NCI-H2196 treated with DMSO at 0.1 percent for 48 hours (cell line): ENCODE data around the gene EIF4E.
"Not testable (repeated sequence)": the region's sequence is repeated elsewhere in the genome, so short reads cannot be mapped to it uniquely, and the experiment has no call there.

Experiments
- DNase-seq: peaks from one replicate; lab custom pipeline; 2025; ENCODE audit not compliant: unreplicated experiment; lab: John Stamatoyannopoulos, UW

The EIF4E gene

GRCh38 chr4:98880884-98881283, 48.0 kb downstream of the EIF4E start:
- not testable (repeated sequence) for DNase-seq

- DNase-seq = no peak
Observed at GRCh38 chr4:98879515-98879914, 49.4 kb downstream of the EIF4E start.

DNA sequence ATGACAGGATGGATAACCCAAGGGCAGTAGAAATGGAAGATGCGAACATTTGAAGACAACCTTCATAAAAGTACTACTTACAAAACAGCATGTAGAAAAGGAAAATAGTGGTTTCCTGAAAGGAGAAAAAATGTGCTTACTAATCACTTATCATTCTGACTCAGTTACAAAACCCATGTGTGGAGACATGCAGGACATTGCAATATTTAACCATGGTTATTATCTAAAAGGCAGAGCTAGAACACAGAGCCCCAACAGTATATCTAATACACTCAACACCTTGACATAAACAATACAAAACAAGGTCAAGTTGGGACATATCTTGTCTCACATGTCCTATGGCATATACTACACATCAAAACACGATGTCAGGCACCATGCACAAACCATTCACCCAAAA, 55.9 kb downstream of the EIF4E start:
- no peak for DNase-seq

DNA sequence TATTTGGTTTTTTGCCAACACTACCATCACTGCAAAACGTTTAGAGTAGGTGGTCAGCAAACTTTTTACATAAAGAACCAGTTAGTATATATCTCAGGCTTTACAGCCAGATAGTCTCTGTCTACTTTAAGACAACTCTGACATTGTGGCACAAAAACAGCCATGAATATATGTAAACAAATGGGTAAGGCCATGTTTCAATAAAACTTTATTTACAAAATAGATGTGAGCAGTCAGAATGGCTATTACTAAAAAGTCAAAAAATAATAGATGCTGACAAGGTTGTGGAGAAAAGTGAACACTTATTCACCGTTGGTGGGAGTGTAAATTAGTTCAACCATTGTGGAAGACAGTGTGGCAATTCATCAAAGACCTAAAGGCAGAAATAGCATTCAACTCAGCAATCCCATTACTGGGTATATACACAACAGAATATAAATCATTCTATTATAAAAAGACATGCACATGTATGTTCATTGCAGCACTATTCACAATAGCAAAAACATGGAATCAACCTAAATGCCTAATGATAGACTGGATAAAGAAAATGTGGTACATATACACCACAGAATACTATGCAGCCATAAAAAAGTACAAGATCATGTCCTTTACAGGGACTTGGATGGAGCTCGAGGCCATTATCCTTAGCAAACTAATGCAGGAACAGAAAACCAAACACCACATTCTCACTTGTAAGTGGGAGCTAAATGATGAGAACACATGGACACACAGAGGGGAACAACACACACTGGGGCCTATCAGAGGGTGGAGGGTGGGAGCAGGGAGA, 56.6 kb downstream of the EIF4E start:
- DNase-seq = not testable (repeated sequence)

DNA sequence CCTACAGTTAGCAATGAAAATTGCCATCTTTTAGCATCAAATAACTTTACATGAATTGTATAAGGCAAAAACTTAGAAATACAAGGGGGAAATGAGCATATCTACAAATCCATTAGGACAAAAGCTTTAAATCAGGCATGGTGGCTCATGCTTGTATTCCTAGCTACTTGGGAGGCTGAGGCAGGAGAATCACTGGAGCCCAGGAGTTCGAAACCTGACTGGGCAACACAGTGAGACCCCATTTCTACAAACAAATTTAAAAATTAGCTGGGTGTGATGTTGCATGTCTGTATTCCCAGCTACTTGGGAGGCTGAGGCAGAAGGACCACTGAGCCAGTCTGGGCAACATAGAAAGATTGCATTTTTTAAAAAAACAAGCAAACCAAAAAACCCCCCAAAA, 61.3 kb downstream of the EIF4E start:
- no peak for DNase-seq

DNA sequence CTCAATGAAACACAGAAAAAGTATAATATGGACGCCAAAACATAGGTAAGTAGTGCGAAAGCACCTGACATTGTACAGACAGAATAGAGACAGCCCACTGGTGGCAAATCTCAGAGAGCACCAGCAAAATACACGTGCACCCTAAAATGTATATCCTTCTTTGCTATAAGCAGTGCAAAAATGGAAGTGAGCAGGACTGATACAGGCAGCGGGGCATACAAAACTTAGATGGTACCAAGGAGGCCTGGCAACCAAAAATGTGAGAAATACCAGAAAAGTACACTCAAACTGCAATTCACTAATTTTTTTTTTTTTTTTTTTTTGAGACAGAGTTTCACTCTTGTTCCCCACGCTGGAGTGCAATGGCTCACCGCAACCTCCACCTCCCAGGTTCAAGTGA, 63.9 kb downstream of the EIF4E start:
- DNase-seq = no peak

DNA sequence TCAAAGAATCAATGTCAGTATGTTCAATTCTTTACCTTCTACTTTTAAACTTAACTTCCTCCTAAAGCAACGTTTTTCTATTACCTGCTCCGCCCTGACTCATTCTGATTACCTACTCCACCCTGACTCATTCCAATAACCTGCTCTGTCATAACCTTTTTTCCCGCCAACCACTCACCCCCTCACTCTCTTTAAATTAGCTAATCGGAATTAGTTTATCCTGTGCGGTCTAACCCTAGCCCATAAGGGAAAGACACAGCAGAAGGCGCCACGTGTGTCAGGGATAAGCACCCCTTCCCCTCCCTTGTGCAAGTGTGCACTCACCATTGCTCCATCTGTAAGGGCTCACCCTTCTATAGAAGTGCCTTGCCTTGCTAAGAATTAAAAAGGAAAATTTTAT, 64.4 kb downstream of the EIF4E start:
- no peak for DNase-seq

DNA sequence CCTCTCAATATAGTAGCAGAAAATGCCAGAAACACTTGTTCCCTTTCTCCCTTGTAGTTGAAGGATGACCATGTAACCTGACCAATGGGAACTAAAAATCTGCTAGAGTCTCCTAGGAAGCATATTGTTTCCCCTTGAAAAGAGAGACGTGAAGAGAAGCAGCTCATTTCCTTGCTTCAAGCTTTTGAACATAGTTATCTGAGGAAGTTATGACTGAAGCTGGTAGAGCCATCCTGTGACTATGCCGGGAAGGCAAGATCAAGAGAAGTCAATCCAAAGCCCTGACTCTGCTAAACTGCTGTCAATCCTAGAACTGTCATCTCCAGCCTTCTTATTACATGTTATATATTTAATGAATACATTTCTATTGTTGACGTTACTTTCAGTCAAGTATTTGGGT, 66.6 kb downstream of the EIF4E start:
- DNase-seq = no peak

GRCh38 chr4:98861100-98861884, 67.6 kb downstream of the EIF4E start:
- DNase-seq = no peak

- no peak for DNase-seq
Observed at GRCh38 chr4:98851806-98852205, 77.1 kb downstream of the EIF4E start.

GRCh38 chr4:98850937-98851336, 78.0 kb downstream of the EIF4E start:
- no peak for DNase-seq

DNA sequence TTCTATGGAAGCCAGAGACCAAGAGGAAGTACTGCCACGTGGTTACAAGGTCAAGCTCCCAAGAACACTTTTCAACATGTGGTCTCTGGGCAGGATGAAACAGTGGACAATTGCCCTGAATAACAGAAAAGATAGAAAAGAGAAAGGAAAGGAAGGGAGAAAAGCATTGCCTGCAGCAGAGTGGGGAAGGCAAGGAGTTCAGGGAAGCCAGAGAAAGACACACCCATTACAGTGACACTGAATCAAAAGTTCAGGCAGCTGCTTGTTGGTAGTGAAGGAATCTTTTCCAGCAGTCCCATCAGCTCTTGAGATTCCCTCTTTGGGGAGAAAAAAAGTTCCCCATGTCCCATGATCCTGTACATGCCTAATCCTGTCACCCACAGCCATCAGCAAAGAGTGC, 80.5 kb downstream of the EIF4E start:
- no peak for DNase-seq

DNA sequence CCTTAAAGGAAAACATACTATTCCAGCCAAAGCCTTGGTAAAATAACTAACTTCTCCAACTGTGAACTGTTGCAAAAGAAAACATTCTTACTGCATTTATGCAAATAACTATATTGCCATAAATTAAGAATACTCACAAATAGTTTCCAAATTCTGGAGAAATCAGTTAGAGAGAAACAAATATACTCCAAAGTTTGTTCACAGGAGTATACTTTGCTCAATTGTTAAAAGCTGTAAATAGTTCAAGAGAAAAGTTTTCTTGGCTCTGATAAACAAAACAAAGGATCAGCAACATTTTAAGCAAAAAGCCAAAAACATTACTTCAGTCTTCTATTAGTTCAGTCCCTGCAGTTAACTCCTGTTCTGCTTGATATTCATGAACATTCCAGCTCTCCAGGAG, 83.0 kb downstream of the EIF4E start:
- no peak for DNase-seq

- not testable (repeated sequence) for DNase-seq
Observed at GRCh38 chr4:98842917-98843316, 86.0 kb downstream of the EIF4E start.

- no peak for DNase-seq
Observed at GRCh38 chr4:98838977-98839618, 89.8 kb downstream of the EIF4E start.

DNA sequence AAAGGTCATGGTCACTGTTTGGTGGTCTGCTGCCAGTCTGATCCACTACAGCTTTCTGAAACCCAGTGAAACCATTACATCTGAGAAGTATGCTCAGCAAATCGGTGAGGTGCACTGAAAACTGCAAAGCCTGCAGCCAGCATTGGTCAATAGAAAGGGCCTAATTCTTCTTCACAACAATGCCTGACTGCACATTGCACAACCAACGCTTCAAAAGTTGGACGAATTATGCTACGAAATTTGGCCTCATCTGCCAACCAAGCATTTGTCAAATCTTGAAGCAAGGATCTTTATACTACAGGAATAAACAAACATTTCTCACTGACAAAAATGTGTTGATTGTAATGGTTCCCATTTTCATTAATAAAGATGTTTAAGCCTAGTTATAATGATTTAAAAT, 90.4 kb downstream of the EIF4E start:
- no peak for DNase-seq

DNA sequence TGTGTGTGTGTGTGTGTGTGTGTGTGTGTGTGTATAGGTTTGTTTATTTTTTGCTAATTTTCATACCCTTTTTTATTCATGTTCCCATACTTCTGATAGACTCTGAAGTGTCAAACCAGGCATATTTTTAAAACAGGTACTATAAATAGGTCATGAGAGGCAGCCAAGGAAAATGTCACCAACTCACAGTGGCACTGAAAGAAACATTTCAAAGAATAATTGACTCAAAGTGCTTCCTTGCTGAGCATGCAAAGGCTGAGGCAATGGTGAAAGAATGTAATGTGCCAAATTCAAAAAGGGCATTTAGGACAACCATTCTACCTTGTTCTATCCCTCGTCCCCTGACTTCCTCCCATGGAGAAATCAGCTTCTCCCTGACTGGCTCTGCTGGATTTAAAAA, 95.5 kb downstream of the EIF4E start:
- no peak for DNase-seq

- not testable (repeated sequence) for DNase-seq
Observed at GRCh38 chr4:98831036-98831435, 97.9 kb downstream of the EIF4E start.
